K562 (cell line): ENCODE results near the gene SCYL1. TPM values are rescaled to one million over a fixed set of nuclear protein-coding genes. Genes with fewer than 3 reads are reported as not detected.

ENCODE experiments used
- CREB1 ChIP-seq, 2 experiments: sonication (generic) in 1 of 2; formaldehyde crosslinking in 1 of 2; IDR thresholded peaks; 2 replicates each; pipeline versions ENCODE4 v1.6.1 to v1.8.0; 2012 to 2022; ENCODE audit warnings: inconsistent platforms in 1 of 2, mild to moderate bottlenecking in 1 of 2, missing genetic modification reagents in 1 of 2, moderate library complexity in 1 of 2
- CSDE1 ChIP-seq, 2 experiments: fragments of 450-650 bp; IDR thresholded peaks; 2 replicates each; pipeline ENCODE4 v1.6.1; 2016; ENCODE audit warnings: mild to moderate bottlenecking in 1 of 2
- EGR1 ChIP-seq: fragments of 450-650 bp; conservative IDR thresholded peaks from 2 replicates; pipeline ENCODE4 v1.6.1; 2017; ENCODE audit warnings: mild to moderate bottlenecking
- ETS1 ChIP-seq: conservative IDR thresholded peaks from 2 replicates; pipeline ENCODE4 v1.6.1; 2011; ENCODE audit warnings: low read depth, mild to moderate bottlenecking, low read length; ENCODE audit not compliant: control insufficient read depth
- FOXA3 ChIP-seq, 2 experiments: fragments of 450-650 bp in 1 of 2; sonication (generic) in 1 of 2; formaldehyde crosslinking; IDR thresholded peaks in 1 of 2; conservative IDR thresholded peaks in 1 of 2; 2 replicates each; pipeline versions ENCODE4 v1.4.0 to v1.8.0; 2020 to 2022; ENCODE audit warnings: mild to moderate bottlenecking in 2 of 2, missing genetic modification reagents in 1 of 2
- GTF2B ChIP-seq: IDR thresholded peaks from 2 replicates; pipeline ENCODE4 v1.6.1; 2011; ENCODE audit not compliant: insufficient read length; ENCODE audit errors: extremely low read depth
- HOXB6 ChIP-seq: fragments of 250-450 bp; sonication (Bioruptor Pico); IDR thresholded peaks from 2 replicates; pipeline ENCODE4 v1.5.1; 2022; ENCODE audit warnings: mild to moderate bottlenecking, borderline replicate concordance
- ID3 ChIP-seq, 2 experiments: fragments of 250-450 bp in 1 of 2; fragments of 450-650 bp in 1 of 2; sonication (Bioruptor Pico) in 1 of 2; IDR thresholded peaks; 2 replicates each; pipeline versions ENCODE4 v1.6.1 to v1.8.0; 2016 to 2021; ENCODE audit warnings: mild to moderate bottlenecking in 2 of 2, moderate library complexity in 2 of 2, missing compliant biosample characterization in 1 of 2, missing genetic modification characterization in 1 of 2
- MCM5 ChIP-seq: fragments of 450-650 bp; IDR thresholded peaks from 2 replicates; pipeline ENCODE4 v1.6.1; 2016; ENCODE audit warnings: low read depth
- MXI1 ChIP-seq: IDR thresholded peaks from 2 replicates; pipeline ENCODE4 v1.6.1; 2011; ENCODE audit warnings: low read depth, mild to moderate bottlenecking, improper control_type of control experiment, low read length
- NCOA2 ChIP-seq, 2 experiments: fragments of 450-650 bp; IDR thresholded peaks; 2 replicates each; pipeline ENCODE4 v1.6.1; 2018; ENCODE audit warnings: mild to moderate bottlenecking in 2 of 2, moderate library complexity in 1 of 2; ENCODE audit not compliant: partially characterized antibody in 2 of 2
- NONO ChIP-seq, 2 experiments: fragments of 200-400 bp in 1 of 2; fragments of 450-650 bp in 1 of 2; formaldehyde crosslinking in 1 of 2; IDR thresholded peaks; 2 replicates each; pipeline ENCODE4 v1.6.1; 2017; ENCODE audit warnings: low read depth in 2 of 2, mild to moderate bottlenecking in 2 of 2, moderate library complexity in 2 of 2, low read length in 1 of 2
- NR3C1 ChIP-seq: sonication (generic); formaldehyde crosslinking; IDR thresholded peaks from 2 replicates; pipeline ENCODE4 v1.8.1; 2022; ENCODE audit warnings: missing genetic modification reagents
- PRDM10 ChIP-seq: fragments of 450-650 bp; IDR thresholded peaks from 2 replicates; pipeline ENCODE4 v1.6.1; 2018; ENCODE audit not compliant: partially characterized antibody
- PTBP1 ChIP-seq: fragments of 200-400 bp; formaldehyde crosslinking; IDR thresholded peaks from 2 replicates; pipeline ENCODE4 v1.6.1; 2017; ENCODE audit warnings: low read depth, low read length
- RBM17 ChIP-seq: fragments of 200-400 bp; formaldehyde crosslinking; IDR thresholded peaks from 2 replicates; pipeline ENCODE4 v1.6.1; 2017; ENCODE audit warnings: low read depth, mild to moderate bottlenecking, low read length, borderline replicate concordance
- RBM25 ChIP-seq: fragments of 200-400 bp; formaldehyde crosslinking; IDR thresholded peaks from 2 replicates; pipeline ENCODE4 v1.6.1; 2018; ENCODE audit warnings: low read length, low read depth, moderate library complexity; ENCODE audit not compliant: severe bottlenecking
- SRSF3 ChIP-seq: fragments of 200-400 bp; formaldehyde crosslinking; IDR thresholded peaks from 2 replicates; pipeline ENCODE4 v1.6.1; 2016; ENCODE audit warnings: mild to moderate bottlenecking, low read length, moderate library complexity; ENCODE audit not compliant: insufficient read depth
- TGIF2 ChIP-seq: sonication (generic); formaldehyde crosslinking; IDR thresholded peaks from 2 replicates; pipeline ENCODE4 v1.8.1; 2022; ENCODE audit warnings: mild to moderate bottlenecking, missing genetic modification reagents, moderate library complexity
- U2AF2 ChIP-seq: fragments of 200-400 bp; formaldehyde crosslinking; optimal IDR thresholded peaks from 2 replicates; pipeline ENCODE3; 2017; ENCODE audit warnings: low read depth, mild to moderate bottlenecking, low read length
- ZZZ3 ChIP-seq: fragments of 450-650 bp; IDR thresholded peaks from 2 replicates; pipeline ENCODE4 v1.6.1; 2016; ENCODE audit warnings: antibody characterized with exemption, mild to moderate bottlenecking, moderate library complexity
- polyA plus RNA-seq, 8 experiments: library from polyadenylated mRNA; depleted of rRNA in 4 of 8; stranded (reverse) in 5 of 8; unstranded in 3 of 8; fragments of >200 nt; fragmentation: Nextera tagmentation in 2 of 8; fragmentation: Illumina TruSeq in 1 of 8; extraction: Ambion mirVana in 2 of 8; extraction: Trizol in 1 of 8; gene quantifications; 2 replicates each; pipeline versions ENCODE4 v1.2.1 to v1.2.3, GENCODE V29; 2011 to 2014; ENCODE audit warnings: inconsistent platforms in 1 of 8, missing spikeins in 1 of 8
- total RNA-seq, 7 experiments: library from RNA; depleted of rRNA in 6 of 7; stranded (reverse); fragments of >200 nt in 6 of 7; fragmentation: Illumina TruSeq in 2 of 7; extraction: Trizol in 2 of 7; gene quantifications; 2 replicates each; pipeline versions ENCODE4 v1.2.1 to v1.2.3, GENCODE V29; 2011 to 2021; ENCODE audit warnings: low replicate concordance in 1 of 7

Gene SCYL1
- total and polyA plus RNA-seq, 9 of the 15 experiments (the other 6 are each of a cell fraction or from before 2014, with no cell fraction given): 1.9 to 145 (median 57.6) TPM

GRCh38 chr11:65575568-65576231 is 50.8 kb downstream of the SCYL1 start, which contains the start of gene EHBP1L1 (continued):
- TF ChIP-seq ETS1 (no peak; the same call in 1 of the 2 replicates), FOXA3 (CRISPR knock-in tag; conservative IDR thresholded peaks at IDR 0.05 in 1 of 2, IDR thresholded peaks at IDR 0.05 in 1 of 2) (no peak), RBM25 (no peak), ID3 (CRISPR knock-in tag; IDR thresholded peaks at IDR 0.05) (no peak), ID3 (tag; IDR thresholded peaks at IDR 0.05) (no peak; the same call in 1 of the 2 replicates), CREB1 (IDR thresholded peaks at IDR 0.05) (no peak), CREB1 (CRISPR knock-in tag; IDR thresholded peaks at IDR 0.05) (0 out of 2 replicates have a peak, but pooled peaks have one; percentile 5), NR3C1 (no peak), U2AF2 (no peak), ZZZ3 (no peak), MXI1 (no peak), TGIF2 (CRISPR knock-in tag) (no peak), SRSF3 (no peak), CSDE1 (IDR thresholded peaks at IDR 0.05) (no peak), PTBP1 (0 out of 2 replicates have a peak, but pooled peaks have one; percentile 3), PRDM10 (no peak), EGR1 (peak; percentile 89), MCM5 (no peak), GTF2B (no peak), RBM17 (no peak), HOXB6 (0 out of 2 replicates have a peak, but pooled peaks have one; percentile 46), NONO (IDR thresholded peaks at IDR 0.05; ENCODE audit: low read depth in 2 of 2, low read length in 1 of 2) (peak in 1 of 2 experiments; percentile 36; a peak in 1 of 4 replicates), NCOA2 (IDR thresholded peaks at IDR 0.05; ENCODE audit: partially characterized antibody in 2 of 2) (no peak)
